Cardiac ventricle fibroblast (primary cell): ENCODE results near the gene BMI1. TPM values are rescaled to one million over a fixed set of nuclear protein-coding genes. Genes with fewer than 3 reads are reported as not detected.

Experiments used
- total RNA-seq: library from RNA; depleted of rRNA; stranded (reverse); fragments of >200 nt; gene quantifications from 2 replicates; pipeline ENCODE4 v1.2.3, GENCODE V29; 2015

BMI1 gene
- 39.6 and 54.5 TPM in 2 replicates for total RNA-seq

GRCh38 chr10:22320591-22321155, at the start of gene BMI1:
Gene BMI1 (plus strand): TSS chr10:22321099. CDS start chr10:22326450, 5,351 bp downstream.

GRCh38 chr10:22316286-22317075, 4.4 kb upstream of the BMI1 start, which contains the start of gene COMMD3:
Gene COMMD3 (plus strand): TSS chr10:22316388. CDS start chr10:22316418, 30 bp downstream.

GRCh38 chr10:22345301-22346095, 24.6 kb downstream of the BMI1 start, which contains the start of gene SPAG6:
Gene SPAG6 (plus strand): TSS chr10:22345496. CDS start chr10:22345612, 116 bp downstream.

Other genes with a start within 250 kb of the BMI1 start
- gene EBLN1, start 103.1 kb upstream of the BMI1 start, total RNA-seq = not detected in 2 replicates
- 29.0 and 33.8 TPM in 2 replicates for gene COMMD3, start 4.7 kb upstream of the BMI1 start, total RNA-seq
- not detected in 2 replicates for gene SPAG6, start 24.4 kb downstream of the BMI1 start, total RNA-seq